ENCODE measurements around the gene GLT8D2.

Gene GLT8D2

DNA sequence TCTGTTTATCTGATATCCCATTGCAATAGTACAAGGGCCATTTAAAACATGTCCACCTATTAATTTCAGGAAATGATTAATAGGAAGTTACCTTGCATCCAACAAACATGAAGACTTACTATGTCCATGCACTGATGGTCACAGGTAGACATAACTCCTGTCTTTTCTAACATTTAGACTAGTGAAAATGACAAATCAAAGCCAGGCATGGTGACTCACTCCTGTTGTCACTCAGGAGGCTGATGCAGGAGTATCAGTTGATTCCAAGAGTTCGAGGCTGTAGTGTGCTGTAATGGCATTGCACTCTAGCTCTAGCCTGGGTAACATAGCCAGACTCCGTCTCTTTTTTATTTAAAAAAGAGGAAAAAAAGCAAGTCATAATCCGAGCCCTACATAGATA lies 105.0 kb downstream of the GLT8D2 start:
- DNase-seq = no peak

All from CD4-positive, alpha-beta T cell treated with Interleukin-10 for 1 hour (primary cell).